SK-N-SH treated with all-trans-retinoic acid at 6 μM for 48 hours (cell line): Measurements from ENCODE around the gene DNAL1.

ENCODE experiments used
- ATAC-seq: fragments of 200-7000 bp; cut with Tn5 transposase; 3 replicates; pipeline ENCODE4 v1.9.1; 2020; ENCODE audit warnings: mild to moderate bottlenecking, moderate library complexity
- ARNTL ChIP-seq: fragments of 450-650 bp; formaldehyde crosslinking; IDR thresholded peaks from 2 replicates; pipeline ENCODE4 v1.5.0; 2020; ENCODE audit warnings: low read depth, mild to moderate bottlenecking, moderate library complexity, borderline replicate concordance
- CREB5 ChIP-seq: fragments of 250-450 bp; sonication (Bioruptor Pico); IDR thresholded peaks from 2 replicates; pipeline ENCODE4 v1.5.1; 2020; ENCODE audit warnings: low read depth, mild to moderate bottlenecking, moderate library complexity
- CSRNP3 ChIP-seq: fragments of 250-450 bp; sonication (Bioruptor Pico); IDR thresholded peaks from 2 replicates; pipeline ENCODE4 v1.5.1; 2021; ENCODE audit warnings: mild to moderate bottlenecking, moderate library complexity
- ESRRG ChIP-seq: fragments of 250-450 bp; sonication (Bioruptor Pico); IDR thresholded peaks from 2 replicates; pipeline ENCODE4 v1.6.1; 2021; ENCODE audit warnings: mild to moderate bottlenecking
- GLIS3 ChIP-seq: fragments of 250-450 bp; sonication (Bioruptor Pico); IDR thresholded peaks from 2 replicates; pipeline ENCODE4 v1.5.0; 2020; ENCODE audit warnings: mild to moderate bottlenecking, moderate library complexity
- OSR1 ChIP-seq: fragments of 250-450 bp; sonication (Bioruptor Pico); IDR thresholded peaks from 2 replicates; pipeline ENCODE4 v1.8.0; 2022; ENCODE audit warnings: moderate library complexity, mild to moderate bottlenecking, inconsistent platforms
- PATZ1 ChIP-seq: fragments of 250-450 bp; sonication (Bioruptor Pico); IDR thresholded peaks from 2 replicates; pipeline ENCODE4 v1.8.0; 2020; ENCODE audit warnings: mild to moderate bottlenecking, moderate library complexity, borderline replicate concordance
- POU6F1 ChIP-seq: fragments of 250-450 bp; sonication (Bioruptor Pico); IDR thresholded peaks from 2 replicates; pipeline ENCODE4 v1.8.0; 2021; ENCODE audit warnings: low read depth, mild to moderate bottlenecking, moderate library complexity, borderline replicate concordance
- PPARA ChIP-seq: fragments of 250-450 bp; sonication (Bioruptor Pico); IDR thresholded peaks from 2 replicates; pipeline ENCODE4 v1.5.0; 2020; ENCODE audit warnings: mild to moderate bottlenecking, borderline replicate concordance
- RARB ChIP-seq: fragments of 250-450 bp; sonication (Bioruptor Pico); IDR thresholded peaks from 2 replicates; pipeline ENCODE4 v1.8.0; 2021; ENCODE audit warnings: mild to moderate bottlenecking, moderate library complexity
- SNAI2 ChIP-seq: fragments of 250-450 bp; sonication (Bioruptor Pico); IDR thresholded peaks from 2 replicates; pipeline ENCODE4 v1.5.0; 2020; ENCODE audit warnings: mild to moderate bottlenecking, moderate library complexity
- TOX ChIP-seq: fragments of 250-450 bp; sonication (Bioruptor Pico); IDR thresholded peaks from 2 replicates; pipeline ENCODE4 v1.8.0; 2021; ENCODE audit warnings: mild to moderate bottlenecking, moderate library complexity, borderline replicate concordance
- ZC3H10 ChIP-seq: fragments of 250-450 bp; sonication (Bioruptor Pico); IDR thresholded peaks from 2 replicates; pipeline ENCODE4 v1.5.1; 2021; ENCODE audit warnings: mild to moderate bottlenecking, moderate library complexity
- ZFP3 ChIP-seq: fragments of 250-450 bp; sonication (Bioruptor Pico); IDR thresholded peaks from 2 replicates; pipeline ENCODE4 v1.5.0; 2020; ENCODE audit warnings: mild to moderate bottlenecking, moderate library complexity
- ZFP30 ChIP-seq: fragments of 450-650 bp; formaldehyde crosslinking; IDR thresholded peaks from 2 replicates; pipeline ENCODE4 v1.5.0; 2022; ENCODE audit warnings: mild to moderate bottlenecking, moderate library complexity
- ZNF565 ChIP-seq: fragments of 450-650 bp; formaldehyde crosslinking; conservative IDR thresholded peaks from 2 replicates; pipeline ENCODE4 v1.5.0; 2020; ENCODE audit warnings: low read depth, mild to moderate bottlenecking, moderate library complexity
- ZNF70 ChIP-seq: fragments of 450-650 bp; formaldehyde crosslinking; IDR thresholded peaks from 2 replicates; pipeline ENCODE4 v1.5.0; 2020; ENCODE audit warnings: mild to moderate bottlenecking, moderate library complexity
- ZNF8 ChIP-seq: fragments of 450-650 bp; formaldehyde crosslinking; IDR thresholded peaks from 2 replicates; pipeline ENCODE4 v1.5.0; 2020; ENCODE audit warnings: mild to moderate bottlenecking, moderate library complexity

The DNAL1 gene

GRCh38 chr14:73722581-73722980 lies 77.8 kb downstream of the DNAL1 start:
- ATAC-seq = no peak
- TF ChIP-seq CREB5 = no peak
- no peak for TF ChIP-seq CSRNP3
- no peak for TF ChIP-seq RARB (CRISPR knock-in tag)
- TF ChIP-seq PATZ1 (CRISPR knock-in tag) = no peak
- TF ChIP-seq SNAI2 = no peak
- no peak for TF ChIP-seq ZFP3 (CRISPR knock-in tag)
- TF ChIP-seq ARNTL (CRISPR knock-in tag) = no peak
- no peak for TF ChIP-seq ZC3H10 (CRISPR knock-in tag)
- TF ChIP-seq GLIS3 (CRISPR knock-in tag) = no peak
- TF ChIP-seq TOX (CRISPR knock-in tag) = no peak
- no peak for TF ChIP-seq OSR1 (CRISPR knock-in tag)

- ATAC-seq = no peak
Measured at GRCh38 chr14:73723406-73723796, 78.6 kb downstream of the DNAL1 start.

More at GRCh38 chr14:73723406-73723796, 78.6 kb downstream of the DNAL1 start:
- TF ChIP-seq CREB5 (no peak), ZNF565 (CRISPR knock-in tag) (no peak), ZFP3 (CRISPR knock-in tag) (no peak), ZC3H10 (CRISPR knock-in tag) (no peak), ESRRG (CRISPR knock-in tag) (no peak), PPARA (CRISPR knock-in tag) (no peak), ARNTL (CRISPR knock-in tag) (no peak), OSR1 (CRISPR knock-in tag) (no peak), ZFP30 (CRISPR knock-in tag) (no peak), PATZ1 (CRISPR knock-in tag) (no peak), RARB (CRISPR knock-in tag) (no peak), ZNF8 (CRISPR knock-in tag) (no peak), POU6F1 (CRISPR knock-in tag) (no peak), ZNF70 (CRISPR knock-in tag) (no peak), CSRNP3 (no peak), SNAI2 (no peak)
